ENCODE data around the gene HOXA9.

HOXA9 gene

DNA sequence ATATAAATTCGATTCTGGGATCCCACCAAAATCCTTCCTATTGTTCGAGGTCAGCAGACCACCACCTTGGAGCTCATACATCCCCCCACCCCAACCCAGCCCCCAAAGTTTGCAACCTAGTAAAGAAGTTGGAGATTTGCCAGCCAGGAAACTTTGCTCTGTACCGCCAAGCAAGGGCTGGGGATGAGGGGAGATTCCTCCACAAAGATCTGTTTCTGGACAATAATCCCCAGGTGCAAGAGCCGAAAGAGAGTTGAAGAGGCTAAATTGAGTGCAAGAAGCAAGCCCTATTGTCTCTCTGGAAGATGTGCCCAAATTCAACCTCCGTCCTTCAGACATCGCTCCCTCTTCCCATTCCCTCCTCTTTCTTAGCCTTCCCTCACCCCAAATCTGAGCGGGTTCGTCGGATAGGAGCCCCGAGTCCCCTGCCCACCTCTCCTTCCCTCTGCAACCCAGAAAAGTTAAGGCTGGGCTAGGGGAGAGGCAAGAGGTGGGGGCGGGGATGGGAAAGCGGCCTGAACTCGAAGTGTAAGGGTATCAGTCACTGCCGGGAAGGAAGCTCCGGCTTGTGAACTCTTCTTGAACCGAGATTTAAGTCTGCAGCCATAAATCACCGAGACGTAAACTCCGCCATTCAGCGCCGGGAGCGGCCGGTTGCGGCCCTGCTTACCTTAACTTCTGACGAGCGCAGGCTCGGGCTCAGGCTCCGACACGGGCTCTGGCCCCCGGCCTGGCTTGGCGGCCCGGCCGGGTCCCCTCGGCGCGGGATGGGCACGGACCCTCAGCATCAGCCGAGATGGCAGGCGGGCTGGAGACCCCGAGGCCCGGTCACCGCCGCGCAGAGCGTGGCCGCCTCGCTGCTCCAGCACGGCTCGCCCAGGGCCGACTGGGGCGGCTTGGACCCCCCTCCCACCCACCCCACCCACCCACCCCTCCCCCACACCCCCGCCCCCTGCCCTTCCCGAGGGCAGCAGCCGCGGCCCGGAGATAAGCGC is 52.1 kb downstream of the HOXA9 start:
- DNase-seq (ENCODE audit: low read depth): no peak
